SK-N-MC (cell line): Measurements from ENCODE around the gene RSPRY1.

Source experiments
- EZH2 ChIP-seq: fragments of 200-600 bp; sonication (generic); IDR thresholded peaks from one replicate; pipeline ENCODE4 v1.6.1; 2017; ENCODE audit warnings: antibody characterized with exemption
- FOXP2 ChIP-seq: optimal IDR thresholded peaks from 2 replicates; pipeline ENCODE3; 2011; ENCODE audit warnings: mild to moderate bottlenecking, moderate library complexity; ENCODE audit not compliant: insufficient read depth; ENCODE audit errors: extremely low read length, control extremely low read depth
- POLR2AphosphoS5 ChIP-seq: IDR thresholded peaks from 2 replicates; pipeline ENCODE4 v1.6.1; 2012; ENCODE audit warnings: mild to moderate bottlenecking, low read depth, low read length, borderline replicate concordance

DNA sequence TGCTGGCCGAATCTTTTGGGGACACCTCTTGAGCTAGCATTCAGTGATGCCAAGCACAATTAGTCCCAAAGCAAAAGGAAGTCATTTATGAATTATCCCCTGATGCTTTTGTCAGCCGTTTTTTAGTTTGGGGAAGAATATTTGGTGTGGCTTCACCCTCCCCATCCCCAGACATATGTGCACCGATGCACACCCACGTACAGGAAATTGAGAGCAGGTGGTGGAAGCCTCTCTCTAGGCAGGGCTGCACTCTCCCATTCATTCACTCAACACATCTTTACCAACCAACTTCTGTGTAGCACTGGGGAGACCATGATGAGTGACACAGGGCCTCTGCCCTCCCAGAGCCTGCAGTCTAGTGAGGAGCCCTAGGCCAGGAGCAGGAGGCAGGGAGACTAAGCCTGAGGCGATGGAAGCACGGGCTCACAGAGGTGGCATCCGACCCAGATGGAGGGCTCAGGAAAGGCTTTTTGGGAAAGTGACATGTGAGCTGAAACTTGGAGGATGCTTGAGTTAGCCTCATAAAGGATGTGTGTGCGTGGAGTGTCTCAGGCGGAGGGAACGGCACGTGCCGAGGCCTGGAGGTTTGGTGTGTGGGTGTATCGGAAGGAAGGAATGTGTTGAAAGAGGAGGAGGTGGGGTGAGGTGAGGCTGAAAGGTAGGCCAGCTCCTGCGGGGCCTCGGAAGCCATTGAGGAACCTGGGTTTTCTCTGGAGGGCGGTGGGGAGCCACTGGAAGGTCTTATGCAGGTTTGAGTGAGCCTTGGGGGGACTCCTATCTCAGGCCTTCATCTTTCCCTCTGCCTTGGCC, 44.1 kb upstream of the RSPRY1 start:
- TF ChIP-seq EZH2 (no peak), POLR2AphosphoS5 (no peak), FOXP2 (no peak)
